Stimulated activated CD8-positive, alpha-beta memory T cell treated with anti-CD3 and anti-CD28 coated beads, Interleukin-2, amount 100 ng/mL, for 48 hours (primary cell): Measurements from ENCODE around the gene AMZ1.
"Not testable (repeated sequence)": the region's sequence is repeated elsewhere in the genome, so short reads cannot be mapped to it uniquely, and the experiment has no call there.

Experiments
- DNase-seq, 2 donors: peaks; one replicate each; pipeline ENCODE4 v3.0.0-alpha.2; 2020; ENCODE audit warnings: low read depth in 2 of 2

AMZ1 gene

GRCh38 chr7:2667843-2668242 lies 20.2 kb upstream of the AMZ1 start:
- no peak for DNase-seq

- DNase-seq: no peak
Measured at GRCh38 chr7:2668401-2668800, 19.6 kb upstream of the AMZ1 start.

GRCh38 chr7:2670171-2670570 lies 17.8 kb upstream of the AMZ1 start:
- no peak for DNase-seq

GRCh38 chr7:2670720-2671391 lies 17.1 kb upstream of the AMZ1 start:
- peak; percentile 65 to 70 for DNase-seq

GRCh38 chr7:2673214-2673613 lies 14.8 kb upstream of the AMZ1 start:
- DNase-seq: not testable (repeated sequence)

- DNase-seq: no peak
Measured at GRCh38 chr7:2673934-2674333, 14.1 kb upstream of the AMZ1 start.

- no peak for DNase-seq
Measured at GRCh38 chr7:2675256-2675764, 12.7 kb upstream of the AMZ1 start.

GRCh38 chr7:2676576-2676975 lies 11.4 kb upstream of the AMZ1 start:
- not testable (repeated sequence) for DNase-seq

- not testable (repeated sequence) for DNase-seq
Measured at GRCh38 chr7:2678454-2678853, 9.5 kb upstream of the AMZ1 start.

- DNase-seq: not testable (repeated sequence)
Measured at GRCh38 chr7:2679135-2680127, 8.6 kb upstream of the AMZ1 start.

- DNase-seq: no peak
Measured at GRCh38 chr7:2680256-2680655, 7.7 kb upstream of the AMZ1 start.

GRCh38 chr7:2680792-2681490 lies 7.1 kb upstream of the AMZ1 start:
- peak; percentile 35 to 41 for DNase-seq

GRCh38 chr7:2681929-2682799 lies 5.8 kb upstream of the AMZ1 start:
- no peak for DNase-seq

GRCh38 chr7:2684501-2684900 lies 3.5 kb upstream of the AMZ1 start:
- DNase-seq: no peak

GRCh38 chr7:2686101-2686500 lies 1.9 kb upstream of the AMZ1 start:
- no peak for DNase-seq

- no peak for DNase-seq
Measured at GRCh38 chr7:2687338-2687869, 598 bp upstream of the AMZ1 start.

GRCh38 chr7:2688409-2689342 lies 674 bp downstream of the AMZ1 start:
- DNase-seq: no peak

- no peak for DNase-seq
Measured at GRCh38 chr7:2689343-2689847, 1.4 kb downstream of the AMZ1 start.

- no peak for DNase-seq
Measured at GRCh38 chr7:2689951-2690705, 2.1 kb downstream of the AMZ1 start.
